ENCODE measurements around the gene DNHD1. TPM values are rescaled to one million over a fixed set of nuclear protein-coding genes. Genes with fewer than 3 reads are reported as not detected.

DNHD1 gene
- polyA plus RNA-seq, 3 donors: 0.24 to 21.0 (median 0.59) TPM

GRCh38 chr11:6468712-6469495, 28.2 kb upstream of the DNHD1 start:
- TF ChIP-seq CTCF (IDR thresholded peaks at IDR 0.05): no peak
- Histone ChIP-seq H4K20me1 (ENCODE audit: insufficient read depth, low read length) (no peaks in the 10 kb centered on the region), H3K79me2 (ENCODE audit: insufficient read depth, low read length) (peaks cover 9% of the 10 kb centered on the region), H3K4me3 (replicated peaks in 1 of 3; ENCODE audit: low read depth in 2 of 3, low read length in 3 of 3) (peak overlapping the region in 1 of 3 experiments; percentile 41), H3K36me3 (replicated peaks in 1 of 2; ENCODE audit: control insufficient read depth in 1 of 2, insufficient read depth in 2 of 2, low read length in 2 of 2) (peaks cover 10 to 19% of the 10 kb centered on the region in 2 donors), H2AFZ (ENCODE audit: insufficient read depth, low read depth, low read length, poor library complexity, severe bottlenecking) (peak overlapping the region; percentile 75), H3K4me2 (replicated peaks; ENCODE audit: extremely low read depth, low read length, poor library complexity, severe bottlenecking) (peak overlapping the region; percentile 39), H3K9me3 (replicated peaks in 1 of 2; ENCODE audit: control insufficient read depth in 1 of 2, insufficient read depth in 1 of 2, low read length in 2 of 2) (no peaks in the 10 kb centered on the region), H3K4me1 (ENCODE audit: control insufficient read depth in 1 of 2, insufficient read depth in 2 of 2, low read length in 2 of 2) (peaks cover 21 to 22% of the 10 kb centered on the region in 2 donors), H3K27ac (ENCODE audit: low read depth in 1 of 2, low read length in 2 of 2) (peak overlapping the region; percentile 9 to 54), H3K27me3 (ENCODE audit: control insufficient read depth in 2 of 2, insufficient read depth in 2 of 2, low read length in 2 of 2) (no peaks in the 10 kb centered on the region), H3K9ac (ENCODE audit: insufficient read depth, low read length, poor library complexity, severe bottlenecking) (no peak overlapping the region)
- DNase-seq: peak; percentile 85 to 87 (median 85)
- H3K4me1 Mint-ChIP-seq: peaks cover 12% of the 10 kb centered on the region
- WGBS (ENCODE audit: insufficient coverage): 10% methylated on average over 3 of the region's 6 CpGs
- H3K4me3 Mint-ChIP-seq: no peak overlapping the region
- H3K9me3 Mint-ChIP-seq: no peaks in the 10 kb centered on the region
- peaks cover 0 to 4% (median 2%) of the 10 kb centered on the region in 3 donors for H3K27me3 Mint-ChIP-seq (ENCODE audit: low read depth in 3 of 3)
- peaks cover 18% of the 10 kb centered on the region in 2 donors for H3K36me3 Mint-ChIP-seq
- intact Hi-C loops (cut with micrococcal nuclease): no loop called here
- H3K27ac Mint-ChIP-seq: no peak overlapping the region

GRCh38 chr11:6469599-6469998, 27.5 kb upstream of the DNHD1 start:
- no peak overlapping the region for H3K27ac Mint-ChIP-seq
- peaks cover 0 to 4% (median 2%) of the 10 kb centered on the region in 3 donors for H3K27me3 Mint-ChIP-seq (ENCODE audit: low read depth in 3 of 3)
- Histone ChIP-seq H3K36me3 (replicated peaks in 1 of 2; ENCODE audit: control insufficient read depth in 1 of 2, insufficient read depth in 2 of 2, low read length in 2 of 2) (peaks cover 8 to 12% of the 10 kb centered on the region in 2 donors), H3K9ac (ENCODE audit: insufficient read depth, low read length, poor library complexity, severe bottlenecking) (no peak overlapping the region), H3K9me3 (replicated peaks in 1 of 2; ENCODE audit: control insufficient read depth in 1 of 2, insufficient read depth in 1 of 2, low read length in 2 of 2) (no peaks in the 10 kb centered on the region), H3K4me1 (ENCODE audit: control insufficient read depth in 1 of 2, insufficient read depth in 2 of 2, low read length in 2 of 2) (peaks cover 26 to 28% of the 10 kb centered on the region in 2 donors), H3K79me2 (ENCODE audit: insufficient read depth, low read length) (peaks cover 9% of the 10 kb centered on the region), H3K27me3 (ENCODE audit: control insufficient read depth in 2 of 2, insufficient read depth in 2 of 2, low read length in 2 of 2) (no peaks in the 10 kb centered on the region), H3K4me3 (replicated peaks in 1 of 3; ENCODE audit: low read depth in 2 of 3, low read length in 3 of 3) (peak overlapping the region in 1 of 3 experiments; percentile 41), H3K27ac (ENCODE audit: low read depth in 1 of 2, low read length in 2 of 2) (peak overlapping the region in 1 of 2 donors; percentile 54), H2AFZ (ENCODE audit: insufficient read depth, low read depth, low read length, poor library complexity, severe bottlenecking) (peak overlapping the region; percentile 75), H4K20me1 (ENCODE audit: insufficient read depth, low read length) (no peaks in the 10 kb centered on the region), H3K4me2 (replicated peaks; ENCODE audit: extremely low read depth, low read length, poor library complexity, severe bottlenecking) (peak overlapping the region; percentile 39)
- H3K9me3 Mint-ChIP-seq: no peaks in the 10 kb centered on the region
- no peak overlapping the region for H3K4me3 Mint-ChIP-seq
- no peak for TF ChIP-seq CTCF (IDR thresholded peaks at IDR 0.05)
- DNase-seq: no peak
- H3K36me3 Mint-ChIP-seq: peaks cover 11 to 12% of the 10 kb centered on the region in 2 donors
- no CpG with 5 or more reads among the region's 1 CpG for WGBS (ENCODE audit: insufficient coverage)
- intact Hi-C loops (cut with micrococcal nuclease): no loop called here
- H3K4me1 Mint-ChIP-seq: peaks cover 17% of the 10 kb centered on the region
